Fibroblast of peridontal ligament (primary cell): Measurements from ENCODE around the gene ERRFI1.
A peak's percentile ranks its signal among the peaks of the same experiment; 100 is the strongest.

Experiments used
- DNase-seq: peaks from one replicate; pipeline ENCODE4 v3.0.0-alpha.2; 2010; ENCODE audit errors: extremely low read depth

The ERRFI1 gene

DNA sequence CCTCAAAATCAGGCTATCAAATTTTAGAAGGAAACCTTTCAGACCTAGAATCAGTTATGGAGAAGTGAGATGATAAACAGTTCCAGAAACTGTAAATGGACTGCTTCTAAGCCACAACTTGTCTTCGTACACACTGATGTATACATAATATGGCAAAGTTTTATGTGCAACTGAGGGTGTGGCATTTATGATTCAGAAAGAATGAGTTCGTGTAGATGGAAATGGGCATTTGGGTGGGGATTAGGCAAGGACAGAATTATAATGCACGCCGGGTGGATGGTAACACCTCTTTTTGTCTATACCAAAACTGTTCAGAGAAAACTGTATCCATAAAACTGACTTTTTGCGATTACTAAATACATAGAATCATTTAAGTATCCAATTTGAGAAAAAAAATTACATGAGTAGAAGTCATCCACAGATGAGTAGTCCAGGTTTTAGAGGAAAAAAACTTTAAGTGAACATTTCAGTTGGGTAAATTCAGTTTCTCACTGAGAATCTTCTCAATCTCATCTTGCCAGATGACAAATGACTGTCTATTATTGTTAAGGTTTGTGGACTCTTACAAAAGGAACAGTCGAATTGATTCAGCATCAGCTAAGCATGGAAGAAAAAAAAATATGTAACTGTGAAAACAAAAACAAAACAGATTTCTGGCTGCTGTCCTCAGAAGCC lies 22.5 kb downstream of the ERRFI1 start:
- no peak for DNase-seq

DNA sequence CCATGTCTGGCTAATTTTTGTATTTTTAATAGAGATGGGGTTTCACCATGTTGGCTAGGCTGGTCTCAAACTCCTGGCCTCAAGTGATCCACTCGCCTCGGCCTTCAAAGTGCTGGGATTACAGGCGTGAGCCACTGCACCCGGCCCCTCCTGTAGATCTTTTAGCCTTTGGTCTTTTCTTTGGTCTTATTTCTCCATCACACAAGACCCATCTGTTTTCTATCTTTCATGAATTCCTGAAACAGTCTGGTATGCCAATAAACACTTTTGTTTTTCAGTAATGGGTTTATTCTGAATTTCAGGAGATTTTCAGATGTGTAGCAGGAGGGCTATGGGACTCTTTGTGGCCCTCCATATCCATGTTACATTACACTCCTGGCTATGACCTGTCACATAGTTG lies 23.2 kb downstream of the ERRFI1 start:
- DNase-seq, result no peak

DNA sequence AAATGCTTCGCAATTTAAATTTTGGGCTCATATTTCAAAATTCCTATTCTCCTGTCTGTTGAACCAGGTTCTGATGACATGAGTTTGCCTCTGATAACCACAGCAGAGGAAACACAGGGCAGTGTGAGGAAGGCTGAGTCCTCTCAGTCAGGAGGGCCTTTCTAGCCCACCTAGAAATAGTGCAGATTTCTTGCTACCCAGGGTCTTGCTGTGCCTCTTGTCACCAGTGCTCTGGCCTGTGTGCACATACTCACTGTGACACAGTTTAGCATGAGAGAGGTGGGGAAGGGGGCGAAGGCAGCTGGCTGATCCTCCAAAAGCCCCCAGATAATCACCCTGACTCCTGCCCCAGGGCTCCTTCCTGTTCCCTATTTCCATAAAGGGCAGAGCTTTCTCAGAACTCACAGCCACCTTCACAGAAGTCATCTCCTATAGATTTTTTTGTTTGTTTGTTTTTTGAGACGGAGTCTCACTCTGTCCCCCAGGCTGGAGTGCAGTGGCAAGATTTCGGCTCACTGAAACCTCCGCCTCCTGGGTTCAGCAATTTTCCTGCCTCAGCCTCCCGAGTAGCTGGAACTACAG lies 23.7 kb downstream of the ERRFI1 start:
- no peak for DNase-seq

DNA sequence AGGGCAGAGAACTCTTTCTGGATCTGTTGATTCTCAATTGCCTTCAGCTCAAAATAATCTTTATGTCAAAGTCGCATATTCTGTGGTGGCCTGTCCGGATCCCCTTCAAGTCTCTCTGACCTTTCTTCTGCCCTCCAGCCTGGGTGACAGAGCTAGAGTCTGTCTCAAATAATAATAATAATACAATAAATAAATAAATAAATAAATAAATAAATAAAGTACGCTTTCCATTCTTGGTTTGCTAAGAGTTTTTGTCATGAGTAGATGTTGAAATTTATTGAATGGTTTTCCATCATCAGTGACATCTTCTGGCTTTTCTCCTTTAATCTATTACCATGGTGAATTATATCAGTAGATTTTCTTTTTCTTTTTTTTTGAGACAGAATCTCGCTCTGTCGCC lies 30.7 kb downstream of the ERRFI1 start:
- no peak for DNase-seq

DNA sequence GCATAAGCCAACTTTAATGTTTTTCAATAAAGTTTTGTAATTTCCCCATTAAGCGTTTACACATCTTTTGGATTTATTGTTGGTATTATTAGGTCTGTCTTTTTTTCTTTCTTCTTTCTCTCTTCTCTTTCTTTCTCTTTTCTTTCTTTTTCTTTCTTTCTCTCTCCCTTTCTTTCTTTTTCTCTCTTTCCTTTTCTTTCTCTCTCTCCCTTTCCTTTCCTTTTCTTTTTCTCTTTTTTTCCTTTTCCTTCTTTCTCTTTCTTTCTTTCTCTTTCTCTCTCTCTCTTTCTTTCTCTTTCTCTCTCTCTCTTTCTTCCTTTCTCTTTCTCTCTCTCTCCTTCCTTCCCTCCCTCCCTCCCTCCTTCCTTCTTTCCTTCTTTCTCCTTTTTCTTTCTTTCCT lies 31.3 kb downstream of the ERRFI1 start:
- no peak for DNase-seq

DNA sequence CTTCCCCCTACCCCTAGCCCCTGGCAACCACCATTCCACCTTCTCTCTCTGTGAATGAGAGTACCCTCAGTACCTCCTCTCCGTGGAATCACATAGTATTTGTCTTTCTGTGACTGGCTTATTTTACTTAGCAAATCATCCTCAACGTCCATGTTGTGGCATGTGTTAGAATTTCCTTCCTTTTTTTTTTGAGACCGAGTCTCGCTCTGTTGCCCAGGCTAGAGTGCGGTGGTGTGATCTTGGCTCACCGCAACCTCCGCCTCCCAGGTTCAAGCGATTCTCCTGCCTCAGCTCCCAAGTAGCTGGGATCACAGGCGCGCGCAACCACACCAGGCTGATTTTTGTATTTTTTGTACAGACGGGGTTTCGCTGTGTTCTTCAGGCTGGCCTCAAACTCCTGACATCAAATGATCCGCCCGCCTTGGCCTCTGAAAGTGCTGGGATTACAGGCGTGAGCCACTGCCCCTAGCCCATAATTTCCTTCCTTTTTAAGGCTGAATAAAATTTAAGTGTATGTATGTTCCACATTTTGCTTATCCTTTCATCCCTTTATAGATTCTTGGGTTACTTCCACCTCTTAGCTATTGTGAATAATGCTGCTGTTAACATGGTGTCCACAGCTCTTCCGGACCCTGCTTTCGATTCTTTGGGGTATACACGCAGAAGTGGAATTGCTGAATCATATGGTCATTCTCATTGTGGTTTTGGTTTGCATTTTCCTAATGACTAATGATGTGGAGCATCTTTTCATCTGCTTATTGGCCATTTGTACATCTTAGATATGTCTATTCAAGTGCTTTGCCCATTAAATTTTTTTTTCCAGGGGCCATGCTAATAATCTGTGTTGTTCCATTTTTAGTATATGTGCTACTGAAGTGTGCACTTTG lies 32.3 kb downstream of the ERRFI1 start:
- peak; percentile 77 for DNase-seq

DNA sequence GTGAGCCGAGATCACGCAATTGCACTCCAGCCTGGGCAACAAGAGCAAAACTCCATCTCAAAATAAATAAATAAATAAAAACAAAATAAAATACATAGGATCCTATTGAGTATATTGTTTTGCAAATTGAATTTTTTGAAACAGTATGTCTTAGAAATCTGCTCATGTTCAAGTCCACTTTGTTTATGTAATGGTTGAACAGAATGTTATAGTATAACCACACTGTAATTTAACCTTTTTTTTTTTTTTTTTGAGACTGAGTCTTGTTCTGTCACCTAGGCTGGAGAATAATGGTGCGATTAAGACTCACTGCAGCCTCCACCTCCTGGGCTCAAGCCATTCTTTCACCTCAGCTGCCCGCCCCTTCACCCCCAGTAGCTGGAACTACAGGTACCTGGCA lies 33.2 kb downstream of the ERRFI1 start:
- DNase-seq, result peak; percentile 47

DNA sequence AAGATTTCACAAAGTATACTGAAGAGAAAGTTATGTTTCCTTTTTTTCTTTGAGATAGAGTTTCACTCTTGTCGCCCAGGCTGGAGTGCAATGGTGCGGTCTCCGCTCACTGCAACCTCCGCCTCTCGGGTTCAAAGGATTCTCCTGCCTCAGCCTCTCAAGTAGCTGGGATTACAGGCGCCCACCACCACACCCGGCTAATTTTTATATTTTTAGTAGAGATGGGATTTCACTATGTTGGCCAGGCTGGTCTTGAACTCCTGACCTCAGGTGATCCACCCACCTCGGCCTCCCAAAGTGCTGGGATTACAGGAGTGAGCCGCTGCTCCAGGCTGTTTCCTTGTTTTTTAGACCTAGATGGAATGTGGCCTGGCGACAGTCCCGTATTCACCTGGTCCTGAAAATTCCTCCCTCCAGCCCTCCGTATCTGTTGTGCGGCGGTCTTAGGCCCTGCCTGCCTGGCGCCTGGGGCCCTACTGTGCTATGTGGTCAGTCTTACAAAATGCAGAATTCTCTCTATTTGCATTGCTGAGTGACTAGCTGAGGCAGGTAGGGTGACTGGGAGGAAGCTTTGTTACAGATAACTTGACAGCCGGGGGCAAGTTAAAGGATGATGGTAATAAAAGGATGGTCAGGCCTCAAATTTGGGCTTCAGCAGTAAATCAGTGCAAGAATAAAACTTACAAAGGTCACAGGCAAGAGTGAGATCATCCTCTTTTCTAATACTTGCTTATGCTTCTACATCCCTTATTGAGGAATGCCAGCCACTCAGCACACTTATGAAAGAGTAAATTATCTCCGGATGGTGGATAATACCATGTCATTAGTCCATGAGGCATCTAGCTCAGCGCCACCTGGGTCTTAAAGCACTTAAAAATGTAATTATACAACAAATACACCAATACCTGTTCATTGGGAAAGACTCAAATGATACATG lies 34.3 kb downstream of the ERRFI1 start:
- DNase-seq, result peak; percentile 70

DNA sequence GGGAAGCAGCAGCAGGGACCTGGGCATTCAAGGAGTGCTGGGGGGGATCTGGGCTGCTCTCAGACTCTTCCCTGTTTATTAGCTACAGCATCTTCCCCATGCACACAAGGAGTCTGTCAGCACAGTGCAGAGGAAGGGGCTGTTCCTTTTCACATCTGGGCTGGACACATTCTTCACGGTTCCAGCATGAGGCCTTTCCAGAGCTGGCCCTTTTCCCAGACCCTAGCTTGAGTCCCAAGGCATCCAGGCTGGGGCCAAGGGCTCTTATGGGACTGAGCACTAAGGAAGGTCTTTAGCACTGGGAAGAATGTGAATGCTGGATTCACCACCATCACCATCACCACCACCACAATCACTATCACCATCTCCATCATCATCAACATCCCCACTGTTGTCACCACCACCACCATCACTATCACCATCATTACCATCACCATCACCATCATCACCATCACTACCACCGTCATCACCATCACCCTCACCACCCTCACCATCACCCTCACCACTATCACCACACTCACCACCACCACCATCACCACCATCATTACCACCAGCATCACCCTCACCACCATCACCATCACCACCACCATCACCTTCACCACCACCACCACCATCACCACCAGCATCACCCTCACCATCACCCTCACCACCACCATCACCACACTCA lies 36.2 kb downstream of the ERRFI1 start:
- DNase-seq, result peak; percentile 39

DNA sequence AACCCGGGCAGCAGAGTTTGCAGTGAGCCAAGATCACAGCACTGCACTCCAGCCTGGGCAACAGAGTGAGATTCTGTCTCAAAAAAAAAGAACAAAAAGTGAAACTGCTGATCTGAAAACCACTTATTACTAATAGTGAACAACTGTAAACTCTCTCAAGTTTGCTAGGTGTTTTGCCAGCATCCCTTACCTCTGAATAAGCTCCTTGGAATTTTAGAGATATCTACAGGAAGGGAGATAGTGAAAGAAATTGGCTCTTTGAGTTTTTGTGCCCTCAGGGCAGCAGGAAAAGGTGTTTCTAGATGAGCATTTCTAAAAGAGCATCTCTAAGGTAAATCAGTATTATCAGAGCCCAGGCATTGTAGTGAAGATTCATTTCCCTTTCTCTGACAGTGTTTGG lies 37.5 kb downstream of the ERRFI1 start:
- no peak for DNase-seq

DNA sequence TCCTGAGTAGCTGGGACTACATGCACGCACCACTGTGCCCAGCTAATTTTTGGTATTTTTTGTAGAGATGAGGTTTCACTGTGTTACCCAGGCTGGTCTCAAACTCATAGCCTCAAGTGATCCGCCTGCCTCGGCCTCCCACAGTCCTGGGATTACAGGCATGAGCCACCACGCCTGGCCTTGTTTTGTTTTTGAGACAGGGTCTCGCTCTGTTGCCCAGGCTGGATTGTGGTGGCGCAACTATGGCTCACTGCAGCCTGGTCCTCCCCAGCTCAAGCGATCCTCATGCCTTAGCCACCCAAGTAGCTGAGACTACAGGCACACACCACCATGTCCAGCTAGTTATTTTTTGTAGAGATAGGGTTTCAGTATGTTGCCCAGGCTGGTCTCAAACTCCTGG lies 38.6 kb downstream of the ERRFI1 start:
- no peak for DNase-seq

DNA sequence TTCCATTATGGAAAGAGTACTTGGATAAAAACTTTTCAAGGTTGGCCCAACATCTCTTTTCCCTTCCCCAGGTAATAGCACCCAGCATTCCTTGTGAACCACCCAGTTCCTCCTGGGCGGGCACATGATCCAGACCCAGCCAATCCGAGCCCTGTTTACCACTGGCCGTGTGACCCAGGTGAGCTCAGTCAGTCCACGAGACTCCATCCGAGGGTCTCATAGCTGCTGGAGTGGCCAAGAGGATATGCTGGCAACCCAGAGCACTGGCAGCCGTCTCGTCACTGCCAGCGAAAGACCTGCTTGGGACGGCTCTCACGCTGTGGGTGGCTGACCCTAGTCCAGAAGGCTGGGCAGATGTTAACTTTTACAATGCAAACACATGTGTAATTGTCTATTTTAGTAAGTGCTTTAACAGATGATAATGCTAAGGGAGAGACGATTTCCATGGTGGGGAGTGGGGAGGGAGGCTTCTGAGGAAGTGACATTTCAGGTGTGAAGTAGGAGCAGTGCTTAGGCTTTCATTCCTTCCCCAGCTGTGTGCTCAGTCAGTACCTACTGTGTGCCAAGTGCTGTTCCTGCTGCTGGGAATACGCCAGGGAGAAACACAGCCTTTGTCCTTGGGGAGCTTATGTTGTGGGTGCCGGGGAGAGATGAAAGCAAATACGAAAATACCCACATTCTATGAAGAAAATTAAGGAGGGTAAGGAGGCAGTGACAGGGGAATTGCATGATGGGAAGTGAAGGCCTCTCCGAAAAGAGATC lies 40.1 kb downstream of the ERRFI1 start:
- DNase-seq, result no peak

DNA sequence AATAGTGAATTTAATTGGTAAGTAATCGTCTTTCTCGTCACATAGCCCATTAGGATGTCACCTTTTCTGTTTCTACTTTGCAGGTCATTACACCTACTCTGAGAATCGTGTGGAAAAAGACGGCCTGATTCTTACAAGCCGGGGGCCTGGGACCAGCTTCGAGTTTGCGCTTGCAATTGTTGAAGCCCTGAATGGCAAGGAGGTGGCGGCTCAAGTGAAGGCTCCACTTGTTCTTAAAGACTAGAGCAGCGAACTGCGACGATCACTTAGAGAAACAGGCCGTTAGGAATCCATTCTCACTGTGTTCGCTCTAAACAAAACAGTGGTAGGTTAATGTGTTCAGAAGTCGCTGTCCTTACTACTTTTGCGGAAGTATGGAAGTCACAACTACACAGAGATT lies 41.3 kb downstream of the ERRFI1 start:
- no peak for DNase-seq

DNA sequence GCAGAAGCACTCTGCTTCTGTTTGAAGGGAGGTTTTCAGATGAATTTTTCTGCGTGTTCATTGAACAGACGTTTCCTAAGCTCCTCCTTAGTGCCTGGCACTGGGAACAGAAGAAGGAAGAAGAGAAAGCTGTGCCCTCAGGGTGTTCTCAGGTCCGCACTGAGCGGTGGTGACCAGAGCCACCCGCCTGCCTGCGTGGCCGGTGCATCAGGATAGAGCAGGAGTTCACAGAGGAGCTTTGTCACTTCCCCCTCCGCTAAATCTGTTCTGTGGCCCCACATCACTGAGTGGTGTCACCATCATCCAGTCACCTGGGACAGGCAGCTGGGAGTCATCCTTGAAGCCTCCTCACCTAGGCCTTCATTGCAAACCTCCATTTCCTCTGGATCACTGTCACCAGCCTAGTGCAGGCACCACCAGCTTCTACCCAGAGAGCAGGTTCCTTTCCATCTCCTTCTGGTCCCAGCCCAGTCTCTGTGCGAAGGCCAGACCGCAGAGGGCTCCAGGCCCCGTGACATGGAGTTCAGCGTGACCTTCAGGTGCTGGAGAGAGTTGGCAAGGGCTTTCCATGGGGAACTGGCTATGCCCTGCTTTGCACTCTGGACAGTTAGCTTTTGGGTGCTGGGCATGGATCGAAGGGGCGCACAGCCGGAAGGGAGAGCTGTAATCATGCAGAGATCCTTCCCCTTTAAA lies 42.9 kb downstream of the ERRFI1 start:
- DNase-seq, result no peak

DNA sequence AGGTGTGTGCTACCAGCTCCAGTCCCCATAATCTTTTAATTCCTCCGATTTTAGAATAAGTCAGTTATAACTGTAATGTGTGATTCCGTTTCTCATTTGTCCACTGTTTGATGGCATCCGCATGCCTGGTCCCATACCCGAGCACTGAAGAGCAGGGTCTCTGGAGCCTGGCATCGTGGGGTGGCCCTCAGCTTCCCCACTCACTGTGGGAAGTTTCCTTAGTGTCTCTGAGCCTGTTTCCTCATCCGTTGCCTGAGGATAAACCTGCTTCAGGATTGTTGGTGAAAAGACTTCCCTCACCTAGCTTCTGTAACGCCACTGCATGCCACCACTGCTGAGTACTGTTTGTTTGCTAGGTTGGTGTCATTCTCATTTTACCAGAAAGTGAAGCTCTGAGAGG lies 45.1 kb downstream of the ERRFI1 start:
- DNase-seq, result no peak

DNA sequence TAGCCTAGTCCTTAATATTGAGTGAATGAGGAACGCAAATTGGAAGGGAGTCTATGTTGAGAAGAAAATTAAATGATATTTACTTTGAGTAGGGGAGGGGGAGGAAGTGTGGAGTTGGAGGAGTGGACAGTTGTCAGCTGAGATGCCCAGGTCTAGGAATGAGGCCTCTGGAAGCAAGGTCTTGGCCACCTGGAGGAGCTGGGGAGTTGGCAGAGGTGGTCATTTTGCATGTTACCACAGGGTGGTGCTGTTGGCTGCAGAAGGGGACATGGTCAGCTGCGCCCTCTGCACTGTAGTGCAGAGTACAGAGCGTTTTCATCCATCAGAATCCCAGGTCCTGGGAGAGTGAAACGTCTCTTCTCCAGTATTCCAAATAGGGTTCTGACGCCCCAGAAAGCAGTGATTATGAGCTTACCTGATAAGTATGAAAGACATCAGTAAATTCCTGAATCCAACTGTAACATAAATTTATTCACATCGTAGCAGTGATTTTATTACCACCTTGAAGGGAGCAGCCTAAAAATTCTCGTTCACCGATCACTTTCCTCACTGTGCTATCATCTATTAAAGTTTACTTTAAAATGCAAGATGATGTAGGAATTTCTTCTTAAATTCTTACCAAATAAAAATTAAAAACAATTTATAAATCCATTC lies 50.8 kb downstream of the ERRFI1 start:
- DNase-seq, result peak; percentile 74

DNA sequence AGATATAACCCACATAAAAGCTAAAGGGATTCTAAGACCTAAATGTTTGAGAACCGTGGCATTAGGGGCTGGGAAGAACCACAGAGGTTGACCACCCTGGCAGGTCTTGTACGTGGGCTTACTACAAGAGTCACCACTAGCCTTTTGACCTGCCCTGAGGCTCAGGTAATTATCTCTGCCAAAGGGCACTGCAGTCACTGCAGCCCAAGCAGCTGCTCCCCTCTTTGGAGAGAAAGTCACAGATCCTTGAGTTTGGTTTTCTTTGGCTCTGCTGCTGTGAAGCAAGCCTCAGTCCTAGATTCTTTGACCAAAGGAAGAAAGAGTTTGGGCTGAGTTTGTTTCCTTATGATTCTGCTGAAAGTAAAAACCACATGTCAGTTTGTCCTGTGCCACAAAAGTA lies 53.0 kb downstream of the ERRFI1 start:
- DNase-seq, result no peak

DNA sequence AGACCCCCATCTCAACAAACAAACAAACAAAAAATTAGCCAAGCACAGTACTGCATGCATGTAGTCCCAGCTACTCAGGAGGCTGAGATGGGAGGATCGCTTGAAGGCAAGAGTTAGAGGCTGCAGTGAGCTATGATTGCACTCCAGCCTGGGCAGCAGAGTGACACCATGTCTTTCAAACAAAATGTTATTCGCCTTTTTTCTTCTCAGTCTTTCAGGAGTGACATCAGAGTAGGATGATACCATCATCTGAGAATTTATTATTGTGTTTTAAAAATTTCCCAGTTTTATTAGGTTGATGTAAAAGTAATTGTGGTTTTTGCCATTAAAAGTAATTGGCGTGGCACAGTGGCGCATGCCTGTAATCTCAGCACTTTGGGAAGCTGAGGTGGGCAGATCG lies 53.8 kb downstream of the ERRFI1 start:
- DNase-seq, result no peak

DNA sequence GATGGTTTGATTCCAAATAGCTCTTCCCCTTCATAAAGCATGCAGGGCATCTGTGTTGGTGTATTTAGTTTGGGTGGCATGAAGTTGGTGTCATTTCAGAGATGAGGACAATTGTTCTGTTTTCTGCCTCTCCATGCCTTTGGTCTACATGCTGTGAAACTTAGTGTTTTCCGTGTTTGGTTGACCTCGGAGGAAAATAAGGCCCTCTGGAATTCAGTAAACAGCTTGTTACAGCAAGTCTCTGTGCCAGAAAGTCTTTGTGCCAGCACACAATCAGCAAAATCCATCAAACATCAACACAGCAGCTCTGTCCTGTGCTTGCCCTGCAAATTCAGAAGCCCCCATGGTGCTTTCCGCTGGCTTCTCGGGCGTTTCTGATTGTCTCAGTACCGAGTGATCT lies 55.1 kb downstream of the ERRFI1 start:
- DNase-seq, result no peak
